SHP77 treated with DMSO at 0.1 percent for 48 hours (cell line): Measurements from ENCODE around the gene PNPLA7.
A peak's percentile ranks its signal among the peaks of the same experiment; 100 is the strongest.
"Not testable (repeated sequence)": the region's sequence is repeated elsewhere in the genome, so short reads cannot be mapped to it uniquely, and the experiment has no call there.

Experiments
- DNase-seq: peaks from one replicate; lab custom pipeline; 2025; lab: John Stamatoyannopoulos, UW

The PNPLA7 gene

GRCh38 chr9:137575364-137575715 is 25.1 kb upstream of the PNPLA7 start:
- DNase-seq = no peak

GRCh38 chr9:137574192-137574591 is 24.0 kb upstream of the PNPLA7 start:
- no peak for DNase-seq

GRCh38 chr9:137570566-137570965 is 20.4 kb upstream of the PNPLA7 start:
- no peak for DNase-seq

GRCh38 chr9:137569609-137570203 is 19.5 kb upstream of the PNPLA7 start:
- DNase-seq = no peak

GRCh38 chr9:137568445-137568844 is 18.2 kb upstream of the PNPLA7 start:
- not testable (repeated sequence) for DNase-seq

- DNase-seq = no peak
Observed at GRCh38 chr9:137564817-137565411, 14.7 kb upstream of the PNPLA7 start.

GRCh38 chr9:137564134-137564533 is 13.9 kb upstream of the PNPLA7 start:
- DNase-seq = no peak

- DNase-seq = no peak
Observed at GRCh38 chr9:137558127-137558526, 7.9 kb upstream of the PNPLA7 start.

- no peak for DNase-seq
Observed at GRCh38 chr9:137556069-137556838, 6.1 kb upstream of the PNPLA7 start.

- DNase-seq = no peak
Observed at GRCh38 chr9:137555179-137555578, 5.0 kb upstream of the PNPLA7 start.

GRCh38 chr9:137554349-137554748 is 4.1 kb upstream of the PNPLA7 start:
- DNase-seq = no peak

GRCh38 chr9:137553654-137554053 is 3.5 kb upstream of the PNPLA7 start:
- DNase-seq = not testable (repeated sequence)

- no peak for DNase-seq
Observed at GRCh38 chr9:137552022-137552768, 2.0 kb upstream of the PNPLA7 start.

- peak; percentile 61 for DNase-seq
Observed at GRCh38 chr9:137551264-137552021, 1.2 kb upstream of the PNPLA7 start, which contains the start of gene MRPL41. TSS of gene MRPL41 (plus strand) at chr9:137551879. CDS start at chr9:137552082, 203 bp downstream.

- DNase-seq = not testable (repeated sequence)
Observed at GRCh38 chr9:137550958-137551263, 709 bp upstream of the PNPLA7 start.

- DNase-seq = no peak
Observed at GRCh38 chr9:137547687-137548543, 2.3 kb downstream of the PNPLA7 start.

- DNase-seq = no peak
Observed at GRCh38 chr9:137545123-137545522, 5.1 kb downstream of the PNPLA7 start.

GRCh38 chr9:137544176-137544760 is 5.9 kb downstream of the PNPLA7 start:
- DNase-seq = no peak

GRCh38 chr9:137543237-137543963 is 6.8 kb downstream of the PNPLA7 start:
- DNase-seq = no peak

- DNase-seq = no peak
Observed at GRCh38 chr9:137542486-137542885, 7.7 kb downstream of the PNPLA7 start.
